Testis (tissue), 3 donors: ENCODE measurements around the gene FABP3. TPM values are rescaled to one million over a fixed set of nuclear protein-coding genes. Genes with fewer than 3 reads are reported as not detected.

Experiments used
- DNase-seq: peaks from one replicate; pipeline ENCODE4 v3.0.0-alpha.2; 2019
- H3K27ac ChIP-seq, 2 donors: fragments of 200-600 bp; sonication (generic); one replicate each; pipeline ENCODE4 v1.5.1; 2019
- H3K27me3 ChIP-seq: fragments of 200-600 bp; sonication (generic); one replicate; pipeline ENCODE4 v1.5.1; 2019
- H3K36me3 ChIP-seq: fragments of 200-600 bp; sonication (generic); one replicate; pipeline ENCODE4 v1.5.1; 2017; ENCODE audit warnings: low read depth; ENCODE audit errors: missing control alignments
- H3K4me1 ChIP-seq: fragments of 200-600 bp; sonication (generic); one replicate; pipeline ENCODE4 v1.5.1; 2019
- H3K4me3 ChIP-seq, 2 donors: fragments of 200-600 bp; sonication (generic); one replicate each; pipeline ENCODE4 v1.5.1; 2017 to 2019
- H3K9me3 ChIP-seq: fragments of 200-600 bp; sonication (generic); one replicate; pipeline ENCODE4 v1.5.1; 2017
- CTCF ChIP-seq, 3 experiments: fragments of 450-650 bp in 2 of 3; fragments of 200-600 bp in 1 of 3; sonication (generic) in 1 of 3; IDR thresholded peaks; one replicate each; pipeline ENCODE4 v1.5.1; 2016 to 2019; ENCODE audit warnings: antibody characterized with exemption in 3 of 3, mild to moderate bottlenecking in 2 of 3, moderate library complexity in 1 of 3
- POLR2A ChIP-seq: fragments of 450-650 bp; IDR thresholded peaks from one replicate; pipeline ENCODE4 v1.6.1; 2017; ENCODE audit warnings: antibody characterized with exemption, mild to moderate bottlenecking, moderate library complexity
- WGBS, 2 donors: methylation state at CpG; one replicate each; pipeline ENCODE4 v1.1.5; 2018; 5-methylcytosine and 5-hydroxymethylcytosine counted together
- intact Hi-C: fragments of 100-400 bp; cut with DNase I; formaldehyde crosslinking; loops from one replicate; pipeline ENCODE4 v1.15.1; 2023; ENCODE audit warnings: low total_unique reads
- polyA plus RNA-seq: library from polyadenylated mRNA; stranded (reverse); fragments of 350-450 nt; fragmentation: Illumina TruSeq; extraction: RNeasy Lipid Tissue Mini Kit (QIAGEN cat#74804); gene quantifications from one replicate; pipeline ENCODE4 v1.2.3, GENCODE V29; 2014; ENCODE audit warnings: low read depth, low replicate concordance; ENCODE audit not compliant: insufficient read depth
- total RNA-seq, 2 donors: library from RNA; depleted of rRNA; stranded (reverse); fragments of >200 nt; gene quantifications; one replicate each; pipeline ENCODE4 v1.2.3, GENCODE V29; 2016

FABP3 gene
- total and polyA plus RNA-seq, 3 donors from 2014 or later = 28.3 to 67.5 (median 34.3) TPM

- H3K9me3 ChIP-seq = no peaks in the 10 kb centered on the region
- H3K4me3 ChIP-seq = no peak overlapping the region
- no peak for TF ChIP-seq CTCF (IDR thresholded peaks at IDR 0.05)
- no peak for TF ChIP-seq POLR2A
- WGBS, 2 donors = 91 to 95% methylated on average over 2 to 5 of the region's 5 CpGs
- H3K27ac ChIP-seq = no peak overlapping the region
- no peak for DNase-seq
- peaks cover 3% of the 10 kb centered on the region for H3K4me1 ChIP-seq
- intact Hi-C loops = no loop called here
- H3K27me3 ChIP-seq = no peaks in the 10 kb centered on the region
- no peaks in the 10 kb centered on the region for H3K36me3 ChIP-seq
These were observed 36.0 kb upstream of the FABP3 start for GRCh38 chr1:31408788-31409318.

- TF ChIP-seq POLR2A (no peak), CTCF (IDR thresholded peaks at IDR 0.05) (no peak)
- DNase-seq = no peak
- H3K27me3 ChIP-seq = no peaks in the 10 kb centered on the region
- no peaks in the 10 kb centered on the region for H3K4me1 ChIP-seq
- no peaks in the 10 kb centered on the region for H3K9me3 ChIP-seq
- no peaks in the 10 kb centered on the region for H3K36me3 ChIP-seq
- 82 to 96% methylated on average over 14 to 18 of the region's 18 CpGs for WGBS, 2 donors
- intact Hi-C loops = no loop called here
- H3K27ac ChIP-seq = no peak overlapping the region
- H3K4me3 ChIP-seq = no peak overlapping the region
These were observed 34.3 kb upstream of the FABP3 start for GRCh38 chr1:31407029-31407626.

GRCh38 chr1:31405578-31406245 lies 32.8 kb upstream of the FABP3 start:
- H3K4me3 ChIP-seq = no peak overlapping the region
- no peaks in the 10 kb centered on the region for H3K36me3 ChIP-seq
- no peak for TF ChIP-seq POLR2A
- TF ChIP-seq CTCF (IDR thresholded peaks at IDR 0.05) = no peak
- 77 to 81% methylated on average over 5 to 6 of the region's 6 CpGs for WGBS, 2 donors
- DNase-seq = no peak
- peaks cover 4% of the 10 kb centered on the region for H3K4me1 ChIP-seq
- H3K27ac ChIP-seq = no peak overlapping the region
- no peaks in the 10 kb centered on the region for H3K9me3 ChIP-seq
- intact Hi-C loops = no loop called here
- H3K27me3 ChIP-seq = no peaks in the 10 kb centered on the region

GRCh38 chr1:31401241-31401640 lies 28.4 kb upstream of the FABP3 start:
- Histone ChIP-seq H3K27me3 (no peaks in the 10 kb centered on the region), H3K9me3 (no peaks in the 10 kb centered on the region), H3K36me3 (no peaks in the 10 kb centered on the region), H3K4me1 (peaks cover 4% of the 10 kb centered on the region), H3K4me3 (no peak overlapping the region), H3K27ac (no peak overlapping the region)
- DNase-seq = peak; percentile 48
- intact Hi-C loops = no loop called here
- TF ChIP-seq CTCF (IDR thresholded peaks at IDR 0.05) (no peak), POLR2A (no peak)
- 46 to 50% methylated on average over 2 of the region's 2 CpGs for WGBS, 2 donors
